ENCODE data around the gene SDC3. TPM values are rescaled to one million over a fixed set of nuclear protein-coding genes. Genes with fewer than 3 reads are reported as not detected.

SDC3 gene
- total and polyA plus RNA-seq, 7 donors, result 2.4 to 91.1 (median 29.9) TPM

DNA sequence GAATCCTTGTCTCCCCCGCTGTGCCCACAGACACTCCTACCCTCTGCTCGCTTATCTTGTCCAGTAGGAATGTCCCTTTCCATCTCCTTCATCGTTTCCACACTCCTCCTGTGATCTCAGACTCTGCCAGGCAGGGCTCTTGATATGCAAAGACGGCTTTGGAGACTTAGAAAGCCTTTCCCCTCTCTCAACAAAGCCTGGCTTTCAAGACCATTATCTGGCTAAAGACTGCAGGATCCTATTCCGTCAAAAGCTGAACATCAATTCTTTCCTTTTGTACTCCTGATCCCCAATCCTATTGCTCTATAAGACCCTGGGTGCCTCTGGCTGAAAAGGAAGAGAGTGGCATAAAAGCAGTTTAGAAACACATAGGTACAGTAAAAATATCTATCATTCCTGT is 63.9 kb downstream of the SDC3 start:
- WGBS, 2 donors, result 57 to 77% methylated on average over 5 of the region's 5 CpGs
- peaks cover 0 to 23% (median 13%) of the 10 kb centered on the region in 4 donors for H3K4me1 ChIP-seq
- no peak overlapping the region for H3K4me3 ChIP-seq
- DNase-seq, result no peak
- TF ChIP-seq EP300 (IDR thresholded peaks at IDR 0.05), result no peak
- TF ChIP-seq POLR2A (IDR thresholded peaks at IDR 0.05), result no peak
- TF ChIP-seq POLR2AphosphoS5 (IDR thresholded peaks at IDR 0.05), result no peak
- TF ChIP-seq, protein P1, sequence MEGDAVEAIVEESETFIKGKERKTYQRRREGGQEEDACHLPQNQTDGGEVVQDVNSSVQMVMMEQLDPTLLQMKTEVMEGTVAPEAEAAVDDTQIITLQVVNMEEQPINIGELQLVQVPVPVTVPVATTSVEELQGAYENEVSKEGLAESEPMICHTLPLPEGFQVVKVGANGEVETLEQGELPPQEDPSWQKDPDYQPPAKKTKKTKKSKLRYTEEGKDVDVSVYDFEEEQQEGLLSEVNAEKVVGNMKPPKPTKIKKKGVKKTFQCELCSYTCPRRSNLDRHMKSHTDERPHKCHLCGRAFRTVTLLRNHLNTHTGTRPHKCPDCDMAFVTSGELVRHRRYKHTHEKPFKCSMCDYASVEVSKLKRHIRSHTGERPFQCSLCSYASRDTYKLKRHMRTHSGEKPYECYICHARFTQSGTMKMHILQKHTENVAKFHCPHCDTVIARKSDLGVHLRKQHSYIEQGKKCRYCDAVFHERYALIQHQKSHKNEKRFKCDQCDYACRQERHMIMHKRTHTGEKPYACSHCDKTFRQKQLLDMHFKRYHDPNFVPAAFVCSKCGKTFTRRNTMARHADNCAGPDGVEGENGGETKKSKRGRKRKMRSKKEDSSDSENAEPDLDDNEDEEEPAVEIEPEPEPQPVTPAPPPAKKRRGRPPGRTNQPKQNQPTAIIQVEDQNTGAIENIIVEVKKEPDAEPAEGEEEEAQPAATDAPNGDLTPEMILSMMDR (IDR thresholded peaks at IDR 0.05), result no peak
- H3K27me3 ChIP-seq, result no peaks in the 10 kb centered on the region
- intact Hi-C loops (cut with DNase I), result no loop called here
- H3K9me3 ChIP-seq, result no peaks in the 10 kb centered on the region
- no peaks in the 10 kb centered on the region for H3K36me3 ChIP-seq
- H3K27ac ChIP-seq, result no peak overlapping the region

DNA sequence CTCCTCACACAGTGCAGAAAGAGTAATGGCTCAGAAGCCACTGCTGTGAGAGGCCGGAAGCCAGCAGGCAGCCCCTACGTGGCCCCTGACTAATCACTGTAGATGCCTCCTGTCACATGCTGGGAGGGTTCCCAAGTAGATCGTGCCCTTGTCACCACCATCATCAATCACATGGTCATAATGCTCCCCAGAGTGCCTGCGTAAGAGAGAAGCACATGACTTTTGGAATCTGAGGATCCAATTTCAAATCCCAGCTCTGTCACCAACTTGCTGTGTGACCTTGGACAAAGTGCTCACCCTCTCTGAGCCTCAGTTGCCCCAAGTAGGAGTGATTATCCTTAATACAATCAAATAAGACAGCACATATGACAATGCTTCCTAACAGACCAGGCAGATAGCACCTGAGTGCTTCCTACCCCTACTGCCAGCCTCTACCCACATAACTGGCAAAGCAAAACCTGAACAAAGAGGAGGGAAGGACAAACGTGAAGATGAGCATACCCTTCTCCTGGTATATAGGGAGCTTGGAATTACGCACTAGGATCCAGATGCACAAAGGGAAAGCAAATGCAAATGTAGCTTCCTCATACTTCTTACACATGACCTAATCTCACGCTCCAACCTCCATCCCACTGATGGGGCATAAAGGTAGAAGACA is 65.7 kb downstream of the SDC3 start:
- intact Hi-C loops (cut with DNase I), result no loop called here
- TF ChIP-seq EP300 (IDR thresholded peaks at IDR 0.05) (no peak), POLR2A (IDR thresholded peaks at IDR 0.05) (no peak), POLR2AphosphoS5 (IDR thresholded peaks at IDR 0.05) (no peak)
- TF ChIP-seq, protein P1 (IDR thresholded peaks at IDR 0.05), result no peak
- H3K27ac ChIP-seq, result no peak overlapping the region
- H3K36me3 ChIP-seq, result no peaks in the 10 kb centered on the region
- no peak overlapping the region for H3K4me3 ChIP-seq
- H3K9me3 ChIP-seq, result no peaks in the 10 kb centered on the region
- H3K4me1 ChIP-seq, result peaks cover 0 to 22% (median 10%) of the 10 kb centered on the region in 4 donors
- WGBS, 2 donors, result 68 to 83% methylated on average over 7 of the region's 7 CpGs
- H3K27me3 ChIP-seq, result no peaks in the 10 kb centered on the region
- no peak for DNase-seq

DNA sequence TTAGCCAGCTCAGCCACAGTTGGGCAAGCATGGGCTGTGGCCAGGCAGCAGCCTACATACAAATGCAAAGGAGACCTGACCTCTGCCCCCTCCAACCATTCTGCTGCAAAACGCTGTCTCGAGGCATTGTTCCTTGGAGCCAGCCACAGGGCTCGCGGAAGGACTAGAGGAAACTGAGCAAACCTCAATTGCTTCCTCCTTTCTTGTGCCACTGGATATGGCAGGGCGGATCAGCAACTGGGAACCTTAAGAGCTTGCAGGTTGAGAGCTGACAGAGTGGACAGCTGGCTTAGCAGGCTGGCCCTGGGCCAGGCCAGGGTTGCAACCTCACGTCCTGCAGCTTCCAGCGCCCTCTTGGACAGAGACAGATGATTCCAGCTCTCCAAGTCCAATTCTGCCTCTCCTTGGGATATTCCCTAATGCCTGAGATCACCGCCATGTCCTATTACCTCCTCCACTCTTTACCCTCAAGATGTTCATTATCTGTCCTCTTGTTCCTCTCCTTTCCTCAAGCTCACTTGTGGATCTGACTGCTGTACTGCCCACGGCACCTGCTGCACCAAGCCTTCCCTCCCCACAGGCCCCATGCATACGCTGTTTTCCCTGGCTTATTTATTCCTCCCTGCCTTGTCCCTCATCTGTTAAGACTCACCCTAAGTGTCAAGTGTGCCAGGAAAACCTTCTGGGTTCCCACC is 67.5 kb downstream of the SDC3 start:
- WGBS, 2 donors, result 32 to 42% methylated on average over 10 of the region's 10 CpGs
- no peak overlapping the region for H3K4me3 ChIP-seq
- peaks cover 0 to 10% (median 3%) of the 10 kb centered on the region in 4 donors for H3K4me1 ChIP-seq
- TF ChIP-seq POLR2AphosphoS5 (IDR thresholded peaks at IDR 0.05) (no peak), POLR2A (IDR thresholded peaks at IDR 0.05) (no peak), EP300 (IDR thresholded peaks at IDR 0.05) (no peak)
- TF ChIP-seq, protein P1 (IDR thresholded peaks at IDR 0.05), result no peak
- no peaks in the 10 kb centered on the region for H3K27me3 ChIP-seq
- intact Hi-C loops (cut with DNase I), result no loop called here
- no peaks in the 10 kb centered on the region for H3K36me3 ChIP-seq
- no peaks in the 10 kb centered on the region for H3K9me3 ChIP-seq
- DNase-seq, result no peak
- no peak overlapping the region for H3K27ac ChIP-seq

DNA sequence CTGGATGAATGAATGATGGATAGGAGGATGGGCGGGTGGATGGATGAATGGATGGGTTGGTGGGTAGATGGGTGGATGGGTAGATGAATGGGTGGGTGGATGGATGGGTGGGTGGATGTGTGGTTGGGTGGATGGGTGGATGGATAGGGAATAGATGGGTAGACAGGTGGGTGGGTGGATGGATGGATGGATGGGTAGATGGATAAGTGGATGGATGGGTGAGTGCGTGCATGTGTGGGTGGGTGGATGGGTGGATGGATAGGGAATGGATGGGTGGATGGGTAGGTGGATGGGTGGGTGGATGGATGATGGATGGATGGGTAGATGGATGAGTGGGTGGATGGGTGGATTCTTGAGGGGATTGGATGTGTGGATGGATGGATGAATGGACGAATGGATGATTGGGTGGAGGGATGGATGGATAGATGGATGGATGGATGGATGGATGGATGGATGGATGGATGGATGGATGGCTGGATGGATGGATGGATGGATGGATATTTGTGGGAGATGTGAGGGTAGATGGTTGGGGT is 68.7 kb downstream of the SDC3 start:
- no peak for DNase-seq
- no peak overlapping the region for H3K27ac ChIP-seq
- no peaks in the 10 kb centered on the region for H3K4me1 ChIP-seq
- intact Hi-C loops (cut with DNase I), result no loop called here
- H3K9me3 ChIP-seq, result no peaks in the 10 kb centered on the region
- 94 to 96% methylated on average over 3 of the region's 3 CpGs for WGBS, 2 donors
- no peak for TF ChIP-seq POLR2AphosphoS5 (IDR thresholded peaks at IDR 0.05)
- no peak for TF ChIP-seq POLR2A (IDR thresholded peaks at IDR 0.05)
- TF ChIP-seq EP300 (IDR thresholded peaks at IDR 0.05), result no peak
- TF ChIP-seq, protein P1 (IDR thresholded peaks at IDR 0.05), result no peak
- no peaks in the 10 kb centered on the region for H3K27me3 ChIP-seq
- H3K4me3 ChIP-seq, result no peak overlapping the region
- no peaks in the 10 kb centered on the region for H3K36me3 ChIP-seq

Measured in sigmoid colon (tissue), 7 donors.